Tibial artery (tissue), 4 donors: Measurements from ENCODE around the gene ETS2.

Experiments used
- DNase-seq, 2 donors: peaks; one replicate each; pipeline ENCODE4 v3.0.0-alpha.2; 2019
- H3K27ac ChIP-seq, 2 donors: fragments of 200-600 bp; sonication (generic) in 1 of 2; 1 replicate in 1 of 2; 2 replicates in 1 of 2; pipeline ENCODE4 v1.5.1; 2018 to 2019; ENCODE audit warnings: mild to moderate bottlenecking in 1 of 2
- H3K27me3 ChIP-seq, 2 donors: fragments of 200-600 bp; sonication (generic) in 1 of 2; one replicate each; pipeline versions ENCODE4 v1.5.1 to v1.6.0; 2016 to 2019
- H3K36me3 ChIP-seq, 3 donors: fragments of 200-600 bp; sonication (generic) in 2 of 3; one replicate each; pipeline ENCODE4 v1.5.1; 2016 to 2019; ENCODE audit warnings: mild to moderate bottlenecking in 2 of 3
- H3K4me1 ChIP-seq, 4 donors: fragments of 200-600 bp; sonication (generic) in 2 of 4; 1 replicate in 3 of 4; 2 replicates in 1 of 4; pipeline ENCODE4 v1.5.1; 2016 to 2019
- H3K4me3 ChIP-seq, 2 donors: fragments of 200-600 bp; sonication (generic) in 1 of 2; 1 replicate in 1 of 2; 2 replicates in 1 of 2; pipeline ENCODE4 v1.5.1; 2018 to 2019; ENCODE audit warnings: mild to moderate bottlenecking in 2 of 2
- H3K9me3 ChIP-seq, 3 donors: fragments of 200-600 bp; sonication (generic) in 1 of 3; one replicate each; pipeline ENCODE4 v1.5.1; 2016 to 2019
- CTCF ChIP-seq, 2 experiments: fragments of 200-600 bp in 1 of 2; fragments of 450-650 bp in 1 of 2; IDR thresholded peaks; one replicate each; pipeline ENCODE4 v1.5.1; 2017 to 2019; ENCODE audit warnings: antibody characterized with exemption in 2 of 2, mild to moderate bottlenecking in 1 of 2, moderate library complexity in 1 of 2
- intact Hi-C: fragments of 100-400 bp; cut with DNase I; formaldehyde crosslinking; loops from one replicate; pipeline ENCODE4 v1.15.0; 2023; ENCODE audit warnings: low total_unique reads

Gene ETS2

GRCh38 chr21:38807441-38807871, 1.7 kb downstream of the ETS2 start:
- intact Hi-C loops: loop anchor here (5.0 to 10.0 kb wide), 2 partner anchors 217 to 320 kb away; no protein-coding TSS in a partner anchor
- H3K4me3 ChIP-seq: peak overlapping the region; percentile 75 to 86
- peaks cover 0 to 49% (median 16%) of the 10 kb centered on the region in 4 donors for H3K4me1 ChIP-seq
- no peak for TF ChIP-seq CTCF (IDR thresholded peaks at IDR 0.05)
- H3K36me3 ChIP-seq: peaks cover 5 to 23% (median 19%) of the 10 kb centered on the region in 3 donors
- H3K9me3 ChIP-seq: no peaks in the 10 kb centered on the region
- H3K27ac ChIP-seq: peak overlapping the region; percentile 83 to 93
- H3K27me3 ChIP-seq: no peaks in the 10 kb centered on the region
- DNase-seq: no peak

GRCh38 chr21:38807986-38808385, 2.3 kb downstream of the ETS2 start:
- H3K4me1 ChIP-seq: peaks cover 0 to 49% (median 16%) of the 10 kb centered on the region in 4 donors
- H3K36me3 ChIP-seq: peaks cover 9 to 28% (median 25%) of the 10 kb centered on the region in 3 donors
- intact Hi-C loops: loop anchor here (5.0 to 10.0 kb wide), 2 partner anchors 217 to 319 kb away; no protein-coding TSS in a partner anchor
- no peaks in the 10 kb centered on the region for H3K27me3 ChIP-seq
- peak overlapping the region; percentile 75 to 86 for H3K4me3 ChIP-seq
- no peak for DNase-seq
- H3K9me3 ChIP-seq: no peaks in the 10 kb centered on the region
- H3K27ac ChIP-seq: peak overlapping the region; percentile 83 to 93
- no peak for TF ChIP-seq CTCF (IDR thresholded peaks at IDR 0.05)

- Histone ChIP-seq H3K27ac (peak overlapping the region; percentile 40 to 83), H3K9me3 (no peaks in the 10 kb centered on the region), H3K4me3 (peak overlapping the region in 1 of 2 donors; percentile 75), H3K27me3 (no peaks in the 10 kb centered on the region), H3K4me1 (peaks cover 0 to 44% (median 16%) of the 10 kb centered on the region in 4 donors), H3K36me3 (peaks cover 23 to 42% (median 38%) of the 10 kb centered on the region in 3 donors)
- TF ChIP-seq CTCF (IDR thresholded peaks at IDR 0.05): no peak
- DNase-seq: no peak
- intact Hi-C loops: loop anchor here (5.0 to 10.0 kb wide), 2 partner anchors 215 to 318 kb away; no protein-coding TSS in a partner anchor
These were observed 3.6 kb downstream of the ETS2 start for GRCh38 chr21:38809198-38809878.

GRCh38 chr21:38810034-38810825, 4.5 kb downstream of the ETS2 start:
- intact Hi-C loops: no loop called here
- peak overlapping the region; percentile 40 to 83 for H3K27ac ChIP-seq
- TF ChIP-seq CTCF (IDR thresholded peaks at IDR 0.05): no peak
- peaks cover 0 to 38% (median 16%) of the 10 kb centered on the region in 4 donors for H3K4me1 ChIP-seq
- peaks cover 32 to 51% (median 47%) of the 10 kb centered on the region in 3 donors for H3K36me3 ChIP-seq
- no peak overlapping the region for H3K4me3 ChIP-seq
- no peak for DNase-seq
- H3K9me3 ChIP-seq: no peaks in the 10 kb centered on the region
- H3K27me3 ChIP-seq: no peaks in the 10 kb centered on the region

GRCh38 chr21:38810826-38811164, 5.1 kb downstream of the ETS2 start:
- Histone ChIP-seq H3K4me3 (no peak overlapping the region), H3K9me3 (no peaks in the 10 kb centered on the region), H3K27ac (peak overlapping the region; percentile 4 to 40), H3K27me3 (no peaks in the 10 kb centered on the region), H3K4me1 (peaks cover 0 to 38% (median 16%) of the 10 kb centered on the region in 4 donors), H3K36me3 (peaks cover 36 to 55% (median 52%) of the 10 kb centered on the region in 3 donors)
- DNase-seq: no peak
- no peak for TF ChIP-seq CTCF (IDR thresholded peaks at IDR 0.05)
- intact Hi-C loops: no loop called here
